K562 (cell line): Measurements from ENCODE around the gene EIF4E1B. TPM values are rescaled to one million over a fixed set of nuclear protein-coding genes. Genes with fewer than 3 reads are reported as not detected.
A peak's percentile ranks its signal among the peaks of the same experiment; 100 is the strongest.

Source experiments
- DDX20 ChIP-seq: fragments of 450-650 bp; IDR thresholded peaks from 2 replicates; pipeline ENCODE4 v1.6.1; 2016; ENCODE audit warnings: missing genetic modification characterization, low read depth, mild to moderate bottlenecking, missing compliant biosample characterization, moderate library complexity
- E2F3 ChIP-seq: fragments of 250-450 bp; sonication (Bioruptor Pico); IDR thresholded peaks from 2 replicates; pipeline ENCODE4 v1.4.0; 2020; ENCODE audit warnings: mild to moderate bottlenecking
- ELK1 ChIP-seq: sonication (generic); formaldehyde crosslinking; IDR thresholded peaks from 2 replicates; pipeline ENCODE4 v1.8.1; 2022; ENCODE audit warnings: missing genetic modification reagents
- ESRRB ChIP-seq: fragments of 250-450 bp; sonication (Bioruptor Pico); IDR thresholded peaks from 2 replicates; pipeline ENCODE4 v1.5.0; 2020; ENCODE audit warnings: mild to moderate bottlenecking, moderate library complexity, borderline replicate concordance
- FOXJ3 ChIP-seq: sonication (generic); formaldehyde crosslinking; IDR thresholded peaks from 2 replicates; pipeline ENCODE4 v1.4.0; 2020; ENCODE audit warnings: mild to moderate bottlenecking, missing genetic modification reagents
- FOXK1 ChIP-seq: sonication (generic); formaldehyde crosslinking; IDR thresholded peaks from 2 replicates; pipeline ENCODE4 v1.8.0; 2022; ENCODE audit warnings: missing genetic modification reagents, mild to moderate bottlenecking, borderline replicate concordance
- HDAC8 ChIP-seq: fragments of 450-650 bp; IDR thresholded peaks from 2 replicates; pipeline ENCODE4 v1.6.1; 2016; ENCODE audit warnings: mild to moderate bottlenecking, missing genetic modification characterization, moderate library complexity, missing compliant biosample characterization
- MECOM ChIP-seq: fragments of 250-450 bp; sonication (Bioruptor Pico); IDR thresholded peaks from 2 replicates; pipeline ENCODE4 v1.8.0; 2022; ENCODE audit warnings: inconsistent platforms
- NFE2 ChIP-seq: IDR thresholded peaks from 2 replicates; pipeline ENCODE4 v1.6.1; 2014; ENCODE audit warnings: antibody characterized with exemption, low read depth
- NUFIP1 ChIP-seq: fragments of 450-650 bp; IDR thresholded peaks from 2 replicates; pipeline ENCODE4 v1.6.1; 2018; ENCODE audit not compliant: partially characterized antibody
- SAFB ChIP-seq: fragments of 200-400 bp; formaldehyde crosslinking; IDR thresholded peaks from 2 replicates; pipeline ENCODE4 v1.6.1; 2017; ENCODE audit warnings: low read depth, low read length, borderline replicate concordance
- SAFB2 ChIP-seq: fragments of 200-400 bp; formaldehyde crosslinking; IDR thresholded peaks from 2 replicates; pipeline ENCODE4 v1.6.1; 2018; ENCODE audit warnings: borderline replicate concordance, low read length, low read depth, moderate library complexity; ENCODE audit not compliant: severe bottlenecking
- SIX5 ChIP-seq, 2 experiments: IDR thresholded peaks; 2 replicates each; pipeline ENCODE4 v1.6.1; 2011; ENCODE audit warnings: low read length in 2 of 2, borderline replicate concordance in 1 of 2, low read depth in 1 of 2, mild to moderate bottlenecking in 1 of 2, moderate library complexity in 1 of 2; ENCODE audit not compliant: insufficient read depth in 1 of 2
- SMARCB1 ChIP-seq: IDR thresholded peaks from 2 replicates; pipeline ENCODE4 v1.6.1; 2011; ENCODE audit warnings: improper control_type of control experiment, low read depth; ENCODE audit not compliant: insufficient read length
- YY1 ChIP-seq, 3 experiments: IDR thresholded peaks; 2 replicates each; pipeline ENCODE4 v1.6.1; 2011; ENCODE audit warnings: low read length in 2 of 3, mild to moderate bottlenecking in 2 of 3, moderate library complexity in 2 of 3, borderline replicate concordance in 1 of 3, control low read depth in 1 of 3, low read depth in 1 of 3; ENCODE audit not compliant: insufficient read depth in 3 of 3, insufficient replicate concordance in 2 of 3, control insufficient read depth in 1 of 3, insufficient read length in 1 of 3; ENCODE audit errors: extremely low read depth in 1 of 3
- ZNF24 ChIP-seq: fragments of 450-650 bp; IDR thresholded peaks from 2 replicates; pipeline ENCODE4 v1.6.1; 2016
- ZNF263 ChIP-seq: sonication (generic); formaldehyde crosslinking; IDR thresholded peaks from 2 replicates; pipeline ENCODE4 v1.8.0; 2022; ENCODE audit warnings: mild to moderate bottlenecking, missing genetic modification reagents, borderline replicate concordance
- ZNF3 ChIP-seq: fragments of 250-450 bp; sonication (Bioruptor Pico); IDR thresholded peaks from 2 replicates; pipeline ENCODE4 v1.5.0; 2021; ENCODE audit warnings: mild to moderate bottlenecking, moderate library complexity
- ZNF354B ChIP-seq: fragments of 250-450 bp; sonication (Bioruptor Pico); IDR thresholded peaks from 2 replicates; pipeline ENCODE4 v1.4.0; 2020
- ZZZ3 ChIP-seq: fragments of 450-650 bp; IDR thresholded peaks from 2 replicates; pipeline ENCODE4 v1.6.1; 2016; ENCODE audit warnings: antibody characterized with exemption, mild to moderate bottlenecking, moderate library complexity
- polyA plus RNA-seq, 8 experiments: library from polyadenylated mRNA; depleted of rRNA in 4 of 8; stranded (reverse) in 5 of 8; unstranded in 3 of 8; fragments of >200 nt; fragmentation: Nextera tagmentation in 2 of 8; fragmentation: Illumina TruSeq in 1 of 8; extraction: Ambion mirVana in 2 of 8; extraction: Trizol in 1 of 8; gene quantifications; 2 replicates each; pipeline versions ENCODE4 v1.2.1 to v1.2.3, GENCODE V29; 2011 to 2014; ENCODE audit warnings: inconsistent platforms in 1 of 8, missing spikeins in 1 of 8
- total RNA-seq, 7 experiments: library from RNA; depleted of rRNA in 6 of 7; stranded (reverse); fragments of >200 nt in 6 of 7; fragmentation: Illumina TruSeq in 2 of 7; extraction: Trizol in 2 of 7; gene quantifications; 2 replicates each; pipeline versions ENCODE4 v1.2.1 to v1.2.3, GENCODE V29; 2011 to 2021; ENCODE audit warnings: low replicate concordance in 1 of 7
- TF ChIP-seq, protein P1 (sequence below): fragments of 450-650 bp; IDR thresholded peaks from one replicate; pipeline ENCODE4 v1.6.1; 2018; ENCODE audit warnings: mild to moderate bottlenecking, moderate library complexity; ENCODE audit not compliant: partially characterized antibody
- TF ChIP-seq, protein P2 (sequence below): fragments of 250-450 bp; sonication (Bioruptor Pico); IDR thresholded peaks from 2 replicates; pipeline ENCODE4 v1.5.0; 2020; ENCODE audit warnings: mild to moderate bottlenecking
- TF ChIP-seq, protein P3 (sequence below): fragments of 250-450 bp; sonication (Bioruptor Pico); IDR thresholded peaks from 2 replicates; pipeline ENCODE4 v1.8.0; 2022; ENCODE audit warnings: moderate library complexity, mild to moderate bottlenecking, inconsistent platforms

EIF4E1B gene
- total and polyA plus RNA-seq, 9 of the 15 experiments (the other 6 are each of a cell fraction or from before 2014, with no cell fraction given), result not detected

GRCh38 chr5:176660860-176661641 lies 30.6 kb downstream of the EIF4E1B start (continued):
- TF ChIP-seq ESRRB (CRISPR knock-in tag) (no peak), FOXJ3 (CRISPR knock-in tag) (no peak), ZNF354B (no peak), YY1 (IDR thresholded peaks at IDR 0.05; ENCODE audit: borderline replicate concordance in 1 of 3, control insufficient read depth in 1 of 3, extremely low read depth in 1 of 3, insufficient read depth in 3 of 3, insufficient read length in 1 of 3, insufficient replicate concordance in 2 of 3, low read depth in 1 of 3, low read length in 2 of 3) (no peak), NUFIP1 (no peak), SAFB2 (no peak), NFE2 (no peak), ELK1 (CRISPR knock-in tag) (no peak), SMARCB1 (no peak), ZNF24 (no peak), E2F3 (CRISPR knock-in tag) (no peak), SIX5 (IDR thresholded peaks at IDR 0.05; ENCODE audit: borderline replicate concordance in 1 of 2, insufficient read depth in 1 of 2, low read depth in 1 of 2, low read length in 2 of 2) (no peak), ZNF263 (peak; percentile 60; the same call in 1 of the 2 replicates), SAFB (no peak), ZNF3 (CRISPR knock-in tag) (no peak), FOXK1 (no peak), MECOM (CRISPR knock-in tag) (no peak), HDAC8 (tag) (no peak), DDX20 (tag) (no peak), ZZZ3 (no peak)
- TF ChIP-seq, protein P1, sequence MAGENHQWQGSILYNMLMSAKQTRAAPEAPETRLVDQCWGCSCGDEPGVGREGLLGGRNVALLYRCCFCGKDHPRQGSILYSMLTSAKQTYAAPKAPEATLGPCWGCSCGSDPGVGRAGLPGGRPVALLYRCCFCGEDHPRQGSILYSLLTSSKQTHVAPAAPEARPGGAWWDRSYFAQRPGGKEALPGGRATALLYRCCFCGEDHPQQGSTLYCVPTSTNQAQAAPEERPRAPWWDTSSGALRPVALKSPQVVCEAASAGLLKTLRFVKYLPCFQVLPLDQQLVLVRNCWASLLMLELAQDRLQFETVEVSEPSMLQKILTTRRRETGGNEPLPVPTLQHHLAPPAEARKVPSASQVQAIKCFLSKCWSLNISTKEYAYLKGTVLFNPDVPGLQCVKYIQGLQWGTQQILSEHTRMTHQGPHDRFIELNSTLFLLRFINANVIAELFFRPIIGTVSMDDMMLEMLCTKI, result no peak
- TF ChIP-seq, protein P2, sequence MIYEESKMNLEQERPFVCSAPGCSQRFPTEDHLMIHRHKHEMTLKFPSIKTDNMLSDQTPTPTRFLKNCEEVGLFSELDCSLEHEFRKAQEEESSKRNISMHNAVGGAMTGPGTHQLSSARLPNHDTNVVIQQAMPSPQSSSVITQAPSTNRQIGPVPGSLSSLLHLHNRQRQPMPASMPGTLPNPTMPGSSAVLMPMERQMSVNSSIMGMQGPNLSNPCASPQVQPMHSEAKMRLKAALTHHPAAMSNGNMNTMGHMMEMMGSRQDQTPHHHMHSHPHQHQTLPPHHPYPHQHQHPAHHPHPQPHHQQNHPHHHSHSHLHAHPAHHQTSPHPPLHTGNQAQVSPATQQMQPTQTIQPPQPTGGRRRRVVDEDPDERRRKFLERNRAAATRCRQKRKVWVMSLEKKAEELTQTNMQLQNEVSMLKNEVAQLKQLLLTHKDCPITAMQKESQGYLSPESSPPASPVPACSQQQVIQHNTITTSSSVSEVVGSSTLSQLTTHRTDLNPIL (CRISPR knock-in tag), result no peak
- TF ChIP-seq, protein P3, sequence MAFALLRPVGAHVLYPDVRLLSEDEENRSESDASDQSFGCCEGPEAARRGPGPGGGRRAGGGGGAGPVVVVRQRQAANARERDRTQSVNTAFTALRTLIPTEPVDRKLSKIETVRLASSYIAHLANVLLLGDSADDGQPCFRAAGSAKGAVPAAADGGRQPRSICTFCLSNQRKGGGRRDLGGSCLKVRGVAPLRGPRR (CRISPR knock-in tag), result no peak
